NT2/D1 (cell line): ENCODE measurements around the gene HOTAIR.

Source experiments
- SUZ12 ChIP-seq: IDR thresholded peaks from 2 replicates; pipeline ENCODE4 v1.6.1; 2011; ENCODE audit not compliant: insufficient read length, insufficient read depth; ENCODE audit errors: extremely low read depth
- YY1 ChIP-seq: IDR thresholded peaks from 2 replicates; pipeline ENCODE4 v1.6.1; 2011; ENCODE audit not compliant: insufficient read length, insufficient read depth
- ZNF274 ChIP-seq: IDR thresholded peaks from 2 replicates; pipeline ENCODE4 v1.6.1; 2011; ENCODE audit warnings: mild to moderate bottlenecking, low read depth, low read length

DNA sequence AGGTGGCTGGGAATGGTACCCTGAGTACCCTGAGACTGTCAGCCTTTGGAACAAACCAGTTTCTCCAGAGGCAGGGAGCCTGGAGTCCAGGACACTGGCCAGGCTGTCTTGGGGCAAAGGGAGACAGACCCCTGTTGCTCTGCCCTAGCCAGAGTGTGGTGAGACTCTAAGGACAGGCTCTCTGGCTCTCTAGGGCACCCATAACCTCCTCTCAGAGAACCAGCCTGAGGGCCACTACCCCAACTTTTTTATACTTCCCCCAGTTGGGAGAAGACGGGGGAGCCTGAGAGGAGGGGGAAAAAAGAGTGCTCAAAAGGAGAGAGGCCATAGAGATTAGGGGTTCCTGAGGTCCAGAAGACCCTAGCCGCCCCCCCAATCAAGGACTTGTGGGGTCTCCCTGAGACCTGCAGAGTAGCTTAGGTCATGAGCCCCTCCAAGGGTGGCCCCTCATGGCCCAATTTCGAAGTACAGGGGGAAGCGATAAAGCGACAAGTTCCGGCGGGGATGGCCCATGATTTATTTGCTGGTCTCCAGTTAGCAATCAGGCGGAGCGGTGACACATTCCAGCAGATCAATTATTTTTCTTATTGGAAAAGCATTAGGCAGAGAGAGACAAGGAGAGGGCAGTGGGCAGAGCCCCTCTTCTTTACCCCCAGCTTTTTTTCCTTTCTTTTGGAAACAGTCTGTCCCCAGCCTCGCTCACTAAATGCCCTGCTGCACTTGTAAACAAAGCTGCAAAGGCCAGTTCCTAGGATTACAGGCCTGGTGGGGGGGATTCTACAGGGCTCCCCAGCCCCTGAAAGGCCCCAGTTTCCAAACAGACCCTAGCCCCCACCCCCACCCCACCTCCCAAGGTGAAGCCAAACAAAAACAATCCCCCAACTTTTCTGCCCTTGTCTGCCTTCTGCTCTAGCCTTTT, 35.6 kb upstream of the HOTAIR start:
- TF ChIP-seq YY1 (no peak), SUZ12 (no peak), ZNF274 (no peak)
